Skeletal muscle cell (primary cell): ENCODE data around the gene CARD11.

Source experiments
- DNase-seq: peaks from one replicate; pipeline ENCODE4 v3.0.0-alpha.2; 2010; ENCODE audit warnings: low read depth
- H3K4me3 ChIP-seq: 2 replicates; pipeline ENCODE4 v1.5.1; 2011; ENCODE audit warnings: low read depth, mild to moderate bottlenecking, control low read depth, low read length, moderate library complexity

CARD11 gene

GRCh38 chr7:3043544-3044371, at the start of gene CARD11:
CARD11 (minus strand) TSS chr7:3043867; CDS start chr7:2958506, 85,361 bp downstream.
- DNase-seq = no peak
- no peak within 1 kb of the TSS for H3K4me3 ChIP-seq

- DNase-seq = no peak
- no peak overlapping the region for H3K4me3 ChIP-seq
Observed at GRCh38 chr7:3092468-3092867, 48.8 kb upstream of the CARD11 start.

- no peak for DNase-seq
- H3K4me3 ChIP-seq = no peak overlapping the region
Observed at GRCh38 chr7:3091631-3092030, 48.0 kb upstream of the CARD11 start.

- no peak for DNase-seq
- H3K4me3 ChIP-seq = no peak overlapping the region
Observed at GRCh38 chr7:3089493-3089892, 45.8 kb upstream of the CARD11 start.

GRCh38 chr7:3087243-3087755, 43.6 kb upstream of the CARD11 start:
- H3K4me3 ChIP-seq = no peak overlapping the region
- DNase-seq = no peak

- no peak for DNase-seq
Observed at GRCh38 chr7:3083350-3083749, 39.7 kb upstream of the CARD11 start.

GRCh38 chr7:3082831-3083230, 39.2 kb upstream of the CARD11 start:
- H3K4me3 ChIP-seq = no peak overlapping the region
- DNase-seq = no peak

More at GRCh38 chr7:3083350-3083749, 39.7 kb upstream of the CARD11 start:
- no peak overlapping the region for H3K4me3 ChIP-seq

- DNase-seq = no peak
- no peak overlapping the region for H3K4me3 ChIP-seq
Observed at GRCh38 chr7:3082386-3082785, 38.7 kb upstream of the CARD11 start.

- no peak for DNase-seq
- H3K4me3 ChIP-seq = no peak overlapping the region
Observed at GRCh38 chr7:3080106-3080505, 36.4 kb upstream of the CARD11 start.

- no peak overlapping the region for H3K4me3 ChIP-seq
- no peak for DNase-seq
Observed at GRCh38 chr7:3078514-3078913, 34.8 kb upstream of the CARD11 start.

- DNase-seq = no peak
- no peak overlapping the region for H3K4me3 ChIP-seq
Observed at GRCh38 chr7:3076700-3077099, 33.0 kb upstream of the CARD11 start.

- no peak for DNase-seq
- H3K4me3 ChIP-seq = no peak overlapping the region
Observed at GRCh38 chr7:3076163-3076562, 32.5 kb upstream of the CARD11 start.

- H3K4me3 ChIP-seq = no peak overlapping the region
- DNase-seq = no peak
Observed at GRCh38 chr7:3075441-3075840, 31.8 kb upstream of the CARD11 start.

- no peak for DNase-seq
- no peak overlapping the region for H3K4me3 ChIP-seq
Observed at GRCh38 chr7:3074459-3074821, 30.8 kb upstream of the CARD11 start.

- H3K4me3 ChIP-seq = no peak overlapping the region
- no peak for DNase-seq
Observed at GRCh38 chr7:3073763-3074458, 30.2 kb upstream of the CARD11 start.

- DNase-seq = no peak
- H3K4me3 ChIP-seq = no peak overlapping the region
Observed at GRCh38 chr7:3070908-3071307, 27.2 kb upstream of the CARD11 start.

- H3K4me3 ChIP-seq = no peak overlapping the region
- DNase-seq = no peak
Observed at GRCh38 chr7:3069771-3070449, 26.2 kb upstream of the CARD11 start.

GRCh38 chr7:3068530-3068929, 24.9 kb upstream of the CARD11 start:
- DNase-seq = no peak
- no peak overlapping the region for H3K4me3 ChIP-seq

GRCh38 chr7:3067606-3068380, 24.1 kb upstream of the CARD11 start:
- no peak for DNase-seq
- no peak overlapping the region for H3K4me3 ChIP-seq
